Ovary (tissue), 9 donors: ENCODE data around the gene EFEMP1. TPM values are rescaled to one million over a fixed set of nuclear protein-coding genes. Genes with fewer than 3 reads are reported as not detected.

ENCODE experiments used
- DNase-seq, 5 donors: peaks; one replicate each; pipeline ENCODE4 v3.0.0-alpha.2; 2019 to 2020
- H3K27ac ChIP-seq, 2 donors: fragments of 200-600 bp; one replicate each; pipeline versions ENCODE4 v1.5.1 to v1.8.0; 2019 to 2022
- H3K27me3 ChIP-seq: fragments of 200-600 bp; one replicate; pipeline ENCODE4 v1.8.0; 2022
- H3K36me3 ChIP-seq: fragments of 200-600 bp; sonication (generic); one replicate; pipeline ENCODE4 v1.5.1; 2019
- H3K4me1 ChIP-seq: one replicate; pipeline ENCODE4 v1.8.1; 2013; ENCODE audit warnings: mild to moderate bottlenecking, moderate library complexity; ENCODE audit not compliant: insufficient read depth
- H3K4me3 ChIP-seq: fragments of 200-600 bp; sonication (generic); one replicate; pipeline ENCODE4 v1.5.1; 2017
- H3K9me3 ChIP-seq, 2 donors: fragments of 200-600 bp in 1 of 2; sonication (generic) in 1 of 2; one replicate each; pipeline versions ENCODE4 v1.5.1 to v1.8.1; 2013 to 2019; ENCODE audit warnings: mild to moderate bottlenecking in 1 of 2, moderate library complexity in 1 of 2
- CTCF ChIP-seq, 3 donors: fragments of 450-650 bp in 2 of 3; fragments of 200-600 bp in 1 of 3; IDR thresholded peaks; one replicate each; pipeline versions ENCODE4 v1.5.1 to v1.8.0; 2016 to 2022; ENCODE audit warnings: antibody characterized with exemption in 3 of 3, mild to moderate bottlenecking in 1 of 3
- EP300 ChIP-seq: sonication (generic); formaldehyde crosslinking; IDR thresholded peaks from one replicate; pipeline ENCODE4 v1.6.1; 2017; ENCODE audit warnings: antibody characterized with exemption
- POLR2A ChIP-seq: fragments of 450-650 bp; IDR thresholded peaks from one replicate; pipeline ENCODE4 v1.6.1; 2017; ENCODE audit warnings: antibody characterized with exemption, mild to moderate bottlenecking, moderate library complexity
- WGBS, 3 donors: extraction: QIAGEN DNeasy Blood & Tissue Kit in 1 of 3; methylation state at CpG; one replicate each; pipeline versions ENCODE4 v1.1.5 to v1.1.7; 2013 to 2017; 5-methylcytosine and 5-hydroxymethylcytosine counted together
- intact Hi-C, 4 donors: fragments of 100-400 bp; cut with DNase I; formaldehyde crosslinking; loops; one replicate each; pipeline versions ENCODE4 v1.11.0 to v1.15.1; 2022 to 2023
- polyA plus RNA-seq, 2 donors: library from polyadenylated mRNA; stranded (reverse); fragments of 200-250 nt in 1 of 2; fragments of 350-450 nt in 1 of 2; fragmentation: Illumina TruSeq in 1 of 2; extraction: RNeasy Lipid Tissue Mini Kit (QIAGEN cat#74804) in 1 of 2; gene quantifications; one replicate each; pipeline ENCODE4 v1.2.3, GENCODE V29; 2013 to 2014
- total RNA-seq, 7 donors: library from RNA; depleted of rRNA in 2 of 7; stranded (reverse); fragments of >200 nt in 2 of 7; fragmentation: NEBNext Ultra II Directional in 3 of 7; extraction: Animal tissue kit (Norgen Biotek cat#: 25700) in 3 of 7; gene quantifications; one replicate each; pipeline versions ENCODE4 v1.1.0 to v1.2.4, GENCODE V29; 2016 to 2023
- donor health status: DM: no; HTN: no; CAD: no; lungs with moderate emphysema.
- donor health status: DM: no; HTN: no; CAD: no.
- donor health status: Bipolar disorder and iron deficiency.
- donor health status: DM: yes; HTN: yes; CAD: no.
- donor health status: DM: no; HTN: no; CAD: no.
- donor health status: DM: yes; HTN: yes; CAD: no.

The EFEMP1 gene
- total and polyA plus RNA-seq, 9 donors: 204 to 482 (median 282) TPM

DNA sequence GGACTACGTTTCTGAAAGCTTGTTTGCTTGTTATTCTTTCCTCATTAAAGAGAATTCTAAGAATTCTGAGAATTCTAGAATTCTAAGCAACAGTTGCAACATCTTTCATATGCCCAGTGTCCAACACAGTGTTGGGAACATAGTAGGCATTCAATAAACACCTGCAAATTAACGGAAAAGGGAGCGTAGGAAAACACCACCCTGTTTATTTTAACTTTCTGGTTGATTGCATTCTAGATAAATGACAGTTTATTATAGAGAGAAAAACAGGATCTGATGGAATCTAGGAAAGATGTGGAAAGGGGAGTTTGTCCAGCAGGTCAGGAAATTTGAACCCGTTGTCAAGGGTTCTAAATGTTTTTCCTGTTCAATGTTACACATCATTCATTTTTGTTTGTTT lies 24.2 kb upstream of the EFEMP1 start:
- H3K4me1 ChIP-seq: peaks cover 2% of the 10 kb centered on the region
- DNase-seq: no peak
- H3K36me3 ChIP-seq: no peaks in the 10 kb centered on the region
- 53 to 61% (median 59%) methylated on average over 4 of the region's 4 CpGs for WGBS, 3 donors
- intact Hi-C loops: no loop called here
- no peak overlapping the region for H3K4me3 ChIP-seq
- no peaks in the 10 kb centered on the region for H3K9me3 ChIP-seq
- TF ChIP-seq POLR2A (no peak), CTCF (IDR thresholded peaks at IDR 0.05) (no peak), EP300 (no peak)
- H3K27ac ChIP-seq: no peak overlapping the region
- no peaks in the 10 kb centered on the region for H3K27me3 ChIP-seq

DNA sequence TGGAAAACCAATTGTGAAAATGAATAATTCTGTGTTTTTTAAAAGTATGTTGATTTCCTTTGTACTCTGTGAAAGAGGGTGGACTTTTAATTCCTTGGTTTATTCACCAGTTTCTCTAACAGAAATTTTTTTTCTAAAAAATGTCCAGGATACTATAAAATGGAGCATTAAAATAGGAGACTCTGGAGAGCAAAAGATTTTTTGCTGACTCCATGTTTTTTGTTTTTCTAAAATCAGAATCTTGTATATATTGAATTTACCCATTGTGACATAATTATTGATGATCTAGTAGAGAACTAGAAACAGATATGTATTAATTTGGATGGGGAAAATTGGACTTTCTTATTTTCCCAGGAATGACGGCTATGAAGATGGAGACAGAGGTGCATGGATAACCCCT lies 23.2 kb upstream of the EFEMP1 start:
- TF ChIP-seq CTCF (IDR thresholded peaks at IDR 0.05) (no peak), POLR2A (no peak), EP300 (no peak)
- no peaks in the 10 kb centered on the region for H3K27me3 ChIP-seq
- DNase-seq: no peak
- 98 to 100% (median 99%) methylated on average over 1 of the region's 1 CpG for WGBS, 3 donors
- no peaks in the 10 kb centered on the region for H3K9me3 ChIP-seq
- H3K27ac ChIP-seq: no peak overlapping the region
- H3K4me3 ChIP-seq: no peak overlapping the region
- no peaks in the 10 kb centered on the region for H3K36me3 ChIP-seq
- intact Hi-C loops: no loop called here
- H3K4me1 ChIP-seq: no peaks in the 10 kb centered on the region

GRCh38 chr2:55943466-55943865 lies 19.9 kb upstream of the EFEMP1 start:
- WGBS, 3 donors: 83 to 91% (median 84%) methylated on average over 1 of the region's 1 CpG
- TF ChIP-seq EP300 (no peak), POLR2A (no peak), CTCF (IDR thresholded peaks at IDR 0.05) (no peak)

DNA sequence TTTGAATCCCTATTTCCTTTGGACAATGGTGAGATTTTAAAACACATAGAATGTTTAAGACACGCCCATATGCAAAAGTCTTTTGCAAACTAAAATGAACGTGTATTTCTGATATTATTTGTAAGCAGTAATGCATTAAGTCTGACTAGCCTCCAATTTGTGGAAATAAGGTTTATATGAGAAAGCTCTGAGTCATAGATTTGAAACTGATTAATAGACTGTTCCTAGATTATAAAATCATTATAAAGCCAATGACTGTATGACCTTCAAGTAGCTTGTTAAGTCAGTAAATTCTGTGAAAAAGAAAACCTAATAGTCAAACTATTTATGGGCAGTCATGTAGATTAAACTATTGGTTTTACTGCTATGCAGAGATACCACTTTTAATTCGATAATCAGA lies 12.8 kb upstream of the EFEMP1 start:
- TF ChIP-seq POLR2A (no peak), EP300 (no peak), CTCF (IDR thresholded peaks at IDR 0.05) (no peak)
- Histone ChIP-seq H3K36me3 (no peaks in the 10 kb centered on the region), H3K27ac (no peak overlapping the region), H3K4me1 (no peaks in the 10 kb centered on the region), H3K4me3 (no peak overlapping the region), H3K9me3 (no peaks in the 10 kb centered on the region), H3K27me3 (no peaks in the 10 kb centered on the region)
- intact Hi-C loops: no loop called here
- DNase-seq: no peak
- WGBS, 3 donors: 59 to 70% (median 67%) methylated on average over 3 of the region's 3 CpGs

More at GRCh38 chr2:55943466-55943865, 19.9 kb upstream of the EFEMP1 start:
- Histone ChIP-seq H3K27me3 (no peaks in the 10 kb centered on the region), H3K27ac (no peak overlapping the region), H3K4me1 (no peaks in the 10 kb centered on the region), H3K4me3 (no peak overlapping the region), H3K9me3 (no peaks in the 10 kb centered on the region), H3K36me3 (no peaks in the 10 kb centered on the region)
- DNase-seq: no peak
- intact Hi-C loops: no loop called here

DNA sequence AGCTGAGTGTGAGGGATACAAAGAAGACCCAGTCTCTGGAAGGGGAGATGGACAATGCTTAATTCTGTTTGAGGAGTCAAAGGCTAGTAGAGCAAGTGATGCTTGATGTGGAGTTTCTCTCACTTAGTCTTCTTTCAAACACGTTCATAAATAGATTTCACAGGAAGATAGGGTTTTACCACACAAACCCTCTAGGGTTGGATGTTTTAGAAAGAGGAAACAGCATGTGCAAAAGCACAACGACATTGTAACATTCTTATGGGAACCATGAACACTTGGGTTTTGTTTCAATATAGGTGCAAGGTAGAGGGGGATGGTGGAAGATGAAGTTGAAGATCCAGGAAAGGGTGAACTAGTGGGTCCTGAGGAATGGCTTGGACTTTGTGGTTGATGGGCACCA lies 10.8 kb upstream of the EFEMP1 start:
- Histone ChIP-seq H3K27me3 (peaks cover 3% of the 10 kb centered on the region), H3K9me3 (no peaks in the 10 kb centered on the region), H3K4me3 (no peak overlapping the region), H3K4me1 (no peaks in the 10 kb centered on the region), H3K36me3 (no peaks in the 10 kb centered on the region), H3K27ac (no peak overlapping the region)
- no peak for DNase-seq
- WGBS, 3 donors: 72 to 85% (median 78%) methylated on average over 2 of the region's 2 CpGs
- intact Hi-C loops: no loop called here
- TF ChIP-seq POLR2A (no peak), EP300 (no peak), CTCF (IDR thresholded peaks at IDR 0.05) (no peak)
